HG03521 (cell line): ENCODE data around the gene G2E3.
A peak's percentile ranks its signal among the peaks of the same experiment; 100 is the strongest.
"Not testable (repeated sequence)": the region's sequence is repeated elsewhere in the genome, so short reads cannot be mapped to it uniquely, and the experiment has no call there.

Experiments used
- ATAC-seq: cut with Tn5 transposase; IDR thresholded peaks from one replicate; pipeline ENCODE4 v1.9.1; 2021; ENCODE audit warnings: mild to moderate bottlenecking, moderate library complexity; ENCODE audit not compliant: unreplicated experiment

The G2E3 gene

GRCh38 chr14:30600922-30601918 is 42.3 kb downstream of the G2E3 start:
- no peak for ATAC-seq

DNA sequence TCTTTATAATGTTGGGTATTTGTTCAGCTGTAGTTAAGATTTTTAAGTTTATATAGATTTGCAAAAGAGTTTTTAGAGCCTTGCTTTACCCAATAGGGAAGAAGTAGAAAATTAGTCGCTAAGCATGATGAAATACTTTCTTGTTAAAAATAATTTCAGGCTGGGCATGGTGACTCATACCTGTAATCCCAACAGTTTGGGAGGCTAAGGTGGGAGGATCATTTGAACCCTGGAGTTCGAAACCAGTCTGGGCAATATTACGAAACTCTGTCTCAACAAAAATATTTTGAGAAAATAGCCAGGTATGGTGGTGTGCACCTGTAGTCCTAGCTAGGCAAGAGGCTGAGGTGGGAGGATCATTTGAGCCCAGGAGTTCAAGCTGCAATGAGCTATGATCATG is 44.4 kb downstream of the G2E3 start:
- ATAC-seq: no peak

DNA sequence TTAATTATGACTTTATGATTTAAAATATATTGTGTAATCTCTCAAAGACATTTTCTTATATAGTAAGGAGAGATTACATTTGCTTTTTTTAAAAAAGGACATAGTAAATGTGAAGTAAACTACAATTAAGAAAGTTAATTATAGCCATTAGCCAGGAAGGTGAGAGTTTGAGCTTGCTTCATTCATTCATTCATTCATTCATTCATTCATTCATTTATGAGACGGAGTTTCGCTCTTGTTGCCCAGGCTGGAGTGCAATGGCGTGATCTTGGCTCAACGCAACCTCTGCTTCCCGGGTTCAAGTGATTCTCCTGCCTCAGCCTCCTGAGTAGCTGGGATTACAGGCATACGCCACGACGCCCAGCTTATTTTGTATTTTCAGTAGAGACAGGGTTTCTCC is 45.7 kb downstream of the G2E3 start:
- ATAC-seq: not testable (repeated sequence)

DNA sequence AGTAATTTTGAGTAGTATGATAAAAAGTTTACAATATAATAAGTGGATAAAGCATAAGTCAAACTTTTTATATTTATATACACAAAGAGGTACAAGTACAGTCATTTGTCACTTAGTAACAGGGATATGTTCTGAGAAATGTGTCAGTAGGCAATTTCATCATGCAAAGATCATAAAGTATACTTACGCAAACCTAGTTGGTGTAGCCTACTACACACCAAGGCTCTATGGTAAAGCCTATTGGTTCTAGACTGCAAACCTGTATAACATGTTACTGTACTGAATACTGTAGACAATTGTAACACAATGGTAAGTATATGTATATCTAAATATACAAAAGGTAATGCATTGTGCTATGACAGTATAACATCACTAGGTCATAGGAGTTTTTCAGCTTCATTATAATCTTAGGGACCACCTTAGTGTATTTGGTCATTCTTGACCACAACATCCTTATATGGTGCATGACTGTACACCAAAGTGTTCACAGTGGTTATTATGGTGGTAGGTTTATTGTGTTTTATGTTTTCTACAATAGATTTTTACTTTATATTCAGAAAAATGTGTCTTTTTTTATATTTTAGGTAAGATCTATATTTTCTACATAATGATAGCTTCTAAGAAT is 48.3 kb downstream of the G2E3 start:
- ATAC-seq: no peak

- no peak for ATAC-seq
Measured at GRCh38 chr14:30608533-30609006, 49.6 kb downstream of the G2E3 start.

DNA sequence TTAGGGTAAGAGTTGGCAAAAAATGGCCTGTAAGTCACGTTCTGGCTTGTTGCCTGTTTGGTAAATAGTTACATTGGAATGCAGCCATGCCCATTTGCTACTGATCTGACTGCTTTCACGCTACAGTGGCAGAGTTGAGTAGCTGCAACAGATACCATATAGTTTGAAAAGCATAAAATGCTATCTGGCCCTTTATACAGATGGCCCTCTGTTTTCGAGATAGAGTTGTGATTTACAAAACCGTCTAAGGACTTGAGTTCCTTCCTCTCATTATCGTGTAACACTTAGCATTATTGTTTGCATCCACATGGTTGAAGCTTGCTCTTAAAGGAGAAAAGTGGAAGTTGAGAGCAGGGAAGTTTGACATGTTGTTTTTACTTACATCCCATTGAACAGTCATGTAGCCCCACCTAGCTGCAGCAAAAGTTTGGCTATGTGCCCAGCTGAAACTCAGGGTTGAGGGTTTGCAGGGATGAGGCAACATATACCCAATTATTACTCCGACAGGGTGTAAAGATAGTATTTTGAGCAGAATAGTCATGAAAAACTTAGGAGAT is 51.9 kb downstream of the G2E3 start:
- ATAC-seq: no peak

DNA sequence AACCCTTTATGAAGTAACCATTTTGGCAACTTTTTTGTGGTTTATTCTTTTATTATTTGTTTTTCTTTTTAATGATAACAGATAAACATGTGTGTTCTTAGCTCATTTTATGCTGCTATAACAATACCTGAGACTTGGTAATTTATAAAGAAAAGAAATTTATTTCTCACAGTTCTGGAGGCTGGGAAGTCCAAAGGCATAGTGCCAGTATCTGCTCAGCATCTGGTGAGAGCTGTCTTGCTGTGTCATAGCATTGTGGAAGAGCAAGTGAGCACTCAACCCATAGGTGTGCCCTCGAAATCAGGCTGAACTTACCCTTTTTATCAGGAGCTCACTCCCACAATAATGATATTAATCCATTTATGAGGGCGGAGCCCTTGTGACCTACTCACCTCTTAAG is 55.2 kb downstream of the G2E3 start:
- ATAC-seq: no peak

DNA sequence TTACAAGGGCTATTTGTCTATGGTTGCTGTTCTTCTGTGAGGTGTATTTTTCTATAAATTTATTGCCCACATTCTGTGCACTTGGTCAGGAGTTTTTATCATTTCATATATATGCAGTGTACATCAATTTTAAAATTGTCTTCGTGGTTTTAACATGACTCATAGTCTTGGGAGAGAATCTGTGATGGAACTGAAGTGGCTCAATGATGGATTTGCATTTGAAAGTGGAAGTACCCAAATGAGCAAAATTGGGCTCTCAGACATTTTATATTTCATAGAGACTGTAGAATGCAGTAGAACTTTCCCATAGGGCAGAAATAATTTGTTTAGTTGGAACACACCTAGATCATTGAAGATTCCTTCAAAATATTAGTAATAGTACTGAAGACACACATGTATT is 61.2 kb downstream of the G2E3 start:
- peak; percentile 33 for ATAC-seq

- no peak for ATAC-seq
Measured at GRCh38 chr14:30621354-30621939, 62.5 kb downstream of the G2E3 start.

DNA sequence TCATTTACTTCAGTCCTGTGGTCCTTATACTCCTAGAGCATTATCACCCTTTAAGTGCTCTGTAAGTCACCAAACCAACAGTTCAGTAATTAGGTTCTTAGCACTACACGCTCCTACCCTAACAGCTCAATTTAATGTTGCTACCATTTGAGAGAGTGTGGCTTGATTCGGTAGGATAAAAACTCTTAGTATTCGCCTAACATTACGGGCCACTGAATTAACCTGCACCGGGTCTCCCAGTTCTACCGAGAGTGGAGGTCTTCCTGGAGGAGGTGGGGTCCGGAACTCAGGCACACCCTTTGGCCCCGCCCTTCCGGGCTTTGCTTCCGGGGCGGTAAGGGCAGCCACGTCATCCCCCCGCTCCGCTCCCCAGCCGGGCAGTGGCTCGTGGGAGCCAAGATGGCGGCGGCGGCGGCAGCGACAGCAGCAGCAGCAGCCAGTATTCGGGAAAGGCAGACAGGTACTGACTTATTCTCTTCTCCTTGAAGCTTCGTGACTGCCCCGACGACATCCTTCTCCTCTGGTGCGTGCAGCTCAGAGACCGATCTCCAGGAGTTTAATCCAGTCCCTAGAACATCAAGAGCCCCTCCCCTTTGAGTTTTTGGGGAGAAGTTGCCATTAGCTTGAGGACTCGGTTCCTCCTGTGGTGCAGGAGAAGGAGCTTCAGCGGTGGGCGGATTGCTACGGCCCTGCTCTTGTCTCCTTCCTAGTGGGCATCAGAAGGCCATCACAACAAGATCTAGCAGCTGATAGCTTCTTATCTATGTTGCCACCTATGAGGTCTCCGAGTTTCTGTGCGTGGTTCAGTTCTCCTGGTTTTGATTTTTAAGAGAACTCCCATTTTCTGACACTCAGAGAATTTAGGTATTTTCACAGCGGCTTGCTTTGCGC is 63.2 kb downstream of the G2E3 start, which contains the start of gene SCFD1:
TSS of gene SCFD1 (plus strand) at position 380 of the 891 bp plus-strand sequence. CDS start at position 400, 20 bp downstream.
- peak; percentile 96 for ATAC-seq

- no peak for ATAC-seq
Measured at GRCh38 chr14:30623412-30624131, 64.6 kb downstream of the G2E3 start.

DNA sequence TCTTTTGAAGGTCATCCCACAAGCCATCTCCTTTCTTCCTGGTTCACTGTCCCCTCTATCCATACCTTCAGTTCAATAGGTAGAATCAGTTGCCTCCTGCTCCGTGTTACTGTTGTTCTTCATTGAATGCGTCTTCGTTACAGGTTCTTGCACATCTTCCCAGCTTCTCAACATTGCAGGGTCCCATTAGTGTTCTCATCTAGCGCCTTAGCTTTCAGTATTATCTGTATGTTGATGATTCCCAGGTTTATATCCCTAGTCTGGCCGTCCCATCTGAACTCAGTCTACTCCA is 65.1 kb downstream of the G2E3 start:
- ATAC-seq: no peak

DNA sequence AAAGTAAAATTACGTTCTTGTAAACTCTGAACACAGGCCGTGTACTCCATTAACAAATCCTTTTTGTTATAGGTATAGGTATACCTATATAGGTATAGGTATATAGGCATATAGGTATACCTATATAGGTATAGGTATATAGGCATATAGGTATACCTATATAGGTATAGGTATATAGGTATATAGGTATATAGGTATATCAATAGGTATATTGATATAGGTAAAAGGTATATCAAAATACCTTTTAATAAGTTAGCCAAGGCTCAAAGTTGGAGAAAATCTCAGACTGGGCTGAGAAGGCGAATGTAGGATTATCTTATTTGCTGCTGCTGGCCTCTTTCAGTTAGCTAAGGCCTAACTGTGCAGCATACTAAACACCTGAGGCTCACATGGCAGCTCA is 66.6 kb downstream of the G2E3 start:
- no peak for ATAC-seq

- not testable (repeated sequence) for ATAC-seq
Measured at GRCh38 chr14:30629432-30629831, 70.5 kb downstream of the G2E3 start.

- ATAC-seq: no peak
Measured at GRCh38 chr14:30630248-30630647, 71.3 kb downstream of the G2E3 start.

DNA sequence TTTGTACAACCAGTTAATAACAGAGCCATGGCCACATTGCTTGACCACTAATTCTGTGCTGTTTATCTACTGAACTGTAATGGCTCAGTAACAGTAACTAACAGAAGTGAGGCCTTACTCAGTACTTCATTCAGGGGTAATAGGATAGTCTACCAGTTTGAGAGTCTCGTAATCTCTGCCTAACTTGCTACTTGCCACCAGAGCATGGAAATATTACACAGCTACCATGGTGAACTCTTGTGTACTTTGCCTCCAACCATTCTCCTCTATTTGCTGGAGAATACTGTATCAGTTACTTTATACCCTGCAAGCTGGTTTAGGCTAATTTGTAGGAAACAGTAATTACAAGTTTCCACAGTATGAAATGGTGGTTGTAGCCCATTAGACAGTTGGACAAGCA is 73.8 kb downstream of the G2E3 start:
- no peak for ATAC-seq

- no peak for ATAC-seq
Measured at GRCh38 chr14:30638926-30639325, 80.0 kb downstream of the G2E3 start.

DNA sequence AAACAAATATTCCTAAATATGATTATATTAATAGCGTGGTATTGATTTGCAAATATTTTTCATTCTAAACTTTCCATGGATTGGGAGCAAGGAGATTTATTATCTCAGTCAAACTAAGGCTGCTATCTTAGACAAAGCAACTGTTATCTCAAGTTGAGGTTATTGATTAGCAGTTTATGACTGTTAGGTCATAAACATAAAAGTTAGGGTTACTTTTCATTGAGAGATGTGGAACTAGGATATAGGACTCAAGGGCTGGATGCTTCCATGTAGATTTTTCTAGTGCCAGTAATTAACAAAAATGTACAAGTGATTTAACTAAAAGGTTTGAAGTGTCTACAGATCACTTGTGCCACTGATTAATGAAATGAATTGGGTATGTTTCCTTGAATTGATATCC is 82.2 kb downstream of the G2E3 start:
- ATAC-seq: no peak

DNA sequence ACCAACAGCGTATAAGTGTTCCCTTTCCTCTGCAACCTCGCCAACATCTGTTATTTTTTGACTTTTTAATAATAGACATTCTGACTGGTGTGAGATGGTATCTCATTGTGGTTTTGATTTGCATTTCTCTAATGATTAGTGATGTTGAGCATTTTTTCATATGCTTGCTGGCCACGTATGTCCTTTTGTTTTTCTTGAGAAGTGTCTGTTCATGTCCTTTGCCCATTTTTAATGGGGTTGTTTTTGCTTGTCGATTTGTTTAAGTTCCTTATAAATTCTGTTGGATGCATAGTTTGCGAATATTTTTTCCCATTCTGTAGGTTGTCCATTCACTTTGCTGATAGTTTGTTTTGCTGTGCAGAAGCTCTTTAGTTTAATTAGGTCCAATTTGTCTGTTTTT is 85.5 kb downstream of the G2E3 start:
- ATAC-seq: not testable (repeated sequence)

- ATAC-seq: no peak
Measured at GRCh38 chr14:30645600-30645999, 86.6 kb downstream of the G2E3 start.
